PC-3 (cell line): Measurements from ENCODE around the gene WDR6. TPM values are rescaled to one million over a fixed set of nuclear protein-coding genes. Genes with fewer than 3 reads are reported as not detected.

Experiments
- ATAC-seq: fragments of 200-7000 bp; cut with Tn5 transposase; 2 replicates; pipeline ENCODE4 v1.9.1; 2020; ENCODE audit warnings: mild to moderate bottlenecking, moderate library complexity
- BruUV-seq: library from RNA; stranded (reverse); fragments of 400-500 nt; replicated peaks from 2 replicates; lab custom pipeline; 2021; lab: Mats Ljungman, UMichigan
- CTCF ChIA-PET: fragments of 300-600 bp; sonication (Branson Sonifier 250); formaldehyde crosslinking; loops from one replicate; lab custom pipeline; 2022; ENCODE audit warnings: antibody characterized with exemption; lab: Charles Lee
- POLR2A ChIA-PET: fragments of 300-600 bp; sonication (Branson Sonifier 250); formaldehyde crosslinking; loops from one replicate; lab custom pipeline; 2022; ENCODE audit warnings: antibody characterized with exemption; ENCODE audit not compliant: unreplicated experiment; lab: Charles Lee
- DNase-seq: peaks from one replicate; pipeline ENCODE4 v3.0.0-alpha.2; 2015
- H2AFZ ChIP-seq: fragments of 300-600 bp; sonication (generic); 2 replicates; pipeline ENCODE4 v1.6.0; 2016; ENCODE audit warnings: antibody characterized with exemption, low read length
- H3F3A ChIP-seq: fragments of 300-600 bp; sonication (generic); one replicate; pipeline ENCODE4 v1.6.0; 2017; ENCODE audit warnings: antibody characterized with exemption, low read length, control low read depth, mild to moderate bottlenecking; ENCODE audit not compliant: unreplicated experiment
- H3K27ac ChIP-seq: fragments of 300-600 bp; sonication (generic); 2 replicates; pipeline ENCODE4 v1.5.1; 2016; ENCODE audit warnings: mild to moderate bottlenecking, low read length
- H3K27me3 ChIP-seq: fragments of 300-600 bp; sonication (generic); 2 replicates; pipeline ENCODE4 v1.6.1; 2016; ENCODE audit warnings: low read length, mixed read lengths
- H3K36me3 ChIP-seq: fragments of 300-600 bp; sonication (generic); 2 replicates; pipeline ENCODE4 v1.6.1; 2016; ENCODE audit warnings: low read depth, mixed run types, low read length, mixed read lengths
- H3K4me1 ChIP-seq: fragments of 300-600 bp; sonication (generic); 2 replicates; pipeline ENCODE4 v1.5.1; 2016; ENCODE audit warnings: low read length; ENCODE audit not compliant: insufficient read depth
- H3K4me2 ChIP-seq: fragments of 300-600 bp; sonication (generic); 2 replicates; pipeline ENCODE4 v1.6.0; 2016; ENCODE audit warnings: low read length
- H3K4me3 ChIP-seq: fragments of 300-600 bp; sonication (generic); 2 replicates; pipeline ENCODE4 v1.5.1; 2016; ENCODE audit warnings: mild to moderate bottlenecking, low read length, mixed read lengths
- H3K79me2 ChIP-seq: fragments of 300-600 bp; sonication (generic); 2 replicates; pipeline ENCODE4 v1.6.1; 2017; ENCODE audit warnings: low read length, mixed read lengths
- H3K9ac ChIP-seq: fragments of 300-600 bp; sonication (generic); 2 replicates; pipeline ENCODE4 v1.6.0; 2016; ENCODE audit warnings: mild to moderate bottlenecking, low read length
- H3K9me2 ChIP-seq: fragments of 300-600 bp; sonication (generic); replicated peaks from 2 replicates; pipeline ENCODE4 v1.6.1; 2016; ENCODE audit warnings: mixed run types, low read length, mixed read lengths
- H3K9me3 ChIP-seq: fragments of 300-600 bp; sonication (generic); 2 replicates; pipeline ENCODE4 v1.6.1; 2016; ENCODE audit warnings: low read length, mixed read lengths
- H4K20me1 ChIP-seq: fragments of 300-600 bp; sonication (generic); 2 replicates; pipeline ENCODE4 v1.6.1; 2016; ENCODE audit warnings: low read length, mixed read lengths
- EZH2 ChIP-seq: fragments of 300-600 bp; sonication (generic); IDR thresholded peaks from one replicate; pipeline ENCODE4 v1.6.1; 2017; ENCODE audit warnings: antibody characterized with exemption, mild to moderate bottlenecking, low read length; ENCODE audit not compliant: unreplicated experiment
- EZH2phosphoT487 ChIP-seq: fragments of 300-600 bp; sonication (generic); IDR thresholded peaks from 2 replicates; pipeline ENCODE4 v1.6.1; 2018; ENCODE audit warnings: mild to moderate bottlenecking, antibody characterized with exemption, low read length, borderline replicate concordance
- intact Hi-C: fragments of 100-400 bp; cut with micrococcal nuclease; formaldehyde crosslinking; loops from 2 replicates; pipeline ENCODE4 v1.9.0; 2023
- total RNA-seq: library from RNA; depleted of rRNA; stranded (reverse); fragments of >200 nt; gene quantifications from 2 replicates; pipeline ENCODE4 v1.2.3, GENCODE V29; 2014
- TF ChIP-seq, protein P1 (sequence below): fragments of 300-600 bp; sonication (generic); conservative IDR thresholded peaks from 2 replicates; pipeline ENCODE4 v1.5.1; 2017; ENCODE audit warnings: antibody characterized with exemption, low read depth, mild to moderate bottlenecking, low read length

The WDR6 gene
- total RNA-seq, 1 experiment from 2014 or later, result 92.7 TPM

DNA sequence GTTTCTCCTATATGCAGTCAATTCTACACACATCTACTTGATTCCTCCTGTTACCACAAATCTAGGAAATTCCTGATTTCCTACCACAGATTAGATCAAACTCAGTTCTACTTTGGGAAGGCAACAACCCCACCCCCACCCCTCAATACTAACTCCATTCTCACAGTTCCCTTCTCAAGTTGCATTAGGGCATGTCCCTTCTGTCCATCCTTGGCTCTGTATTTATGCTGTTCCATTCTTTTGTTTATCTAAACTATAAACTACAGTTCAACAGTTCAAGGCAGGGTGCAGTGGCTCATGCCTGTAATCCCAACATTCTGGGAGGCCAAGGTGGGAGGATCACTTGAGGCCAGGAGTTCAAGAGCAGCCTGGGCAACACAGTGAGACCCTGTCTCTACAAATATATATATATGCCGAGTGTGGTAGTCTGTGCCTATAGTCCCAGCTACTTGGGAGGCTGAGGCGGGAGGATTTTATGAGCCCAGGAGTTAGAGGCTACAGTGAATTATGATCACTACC, 47.2 kb downstream of the WDR6 start:
- DNase-seq, result no peak
- peaks cover 20% of the 10 kb centered on the region for H3K79me2 ChIP-seq
- ChIA-PET POLR2A (no interaction called here), CTCF (no interaction called here)
- H3F3A ChIP-seq, result no peaks in the 10 kb centered on the region
- intact Hi-C loops, result no loop called here
- no peaks in the 10 kb centered on the region for H3K27me3 ChIP-seq
- no TSS peak for BruUV-seq
- no peak overlapping the region for H2AFZ ChIP-seq
- H3K27ac ChIP-seq, result no peak overlapping the region
- no peaks in the 10 kb centered on the region for H3K4me1 ChIP-seq
- no peaks in the 10 kb centered on the region for H3K9me2 ChIP-seq
- ATAC-seq, result no peak
- no peak overlapping the region for H3K4me3 ChIP-seq
- no peaks in the 10 kb centered on the region for H3K9me3 ChIP-seq
- H3K9ac ChIP-seq, result no peak overlapping the region
- H3K36me3 ChIP-seq, result peaks cover 48% of the 10 kb centered on the region
- H3K4me2 ChIP-seq, result no peak overlapping the region
- TF ChIP-seq EZH2, result no peak
- TF ChIP-seq, protein P1, sequence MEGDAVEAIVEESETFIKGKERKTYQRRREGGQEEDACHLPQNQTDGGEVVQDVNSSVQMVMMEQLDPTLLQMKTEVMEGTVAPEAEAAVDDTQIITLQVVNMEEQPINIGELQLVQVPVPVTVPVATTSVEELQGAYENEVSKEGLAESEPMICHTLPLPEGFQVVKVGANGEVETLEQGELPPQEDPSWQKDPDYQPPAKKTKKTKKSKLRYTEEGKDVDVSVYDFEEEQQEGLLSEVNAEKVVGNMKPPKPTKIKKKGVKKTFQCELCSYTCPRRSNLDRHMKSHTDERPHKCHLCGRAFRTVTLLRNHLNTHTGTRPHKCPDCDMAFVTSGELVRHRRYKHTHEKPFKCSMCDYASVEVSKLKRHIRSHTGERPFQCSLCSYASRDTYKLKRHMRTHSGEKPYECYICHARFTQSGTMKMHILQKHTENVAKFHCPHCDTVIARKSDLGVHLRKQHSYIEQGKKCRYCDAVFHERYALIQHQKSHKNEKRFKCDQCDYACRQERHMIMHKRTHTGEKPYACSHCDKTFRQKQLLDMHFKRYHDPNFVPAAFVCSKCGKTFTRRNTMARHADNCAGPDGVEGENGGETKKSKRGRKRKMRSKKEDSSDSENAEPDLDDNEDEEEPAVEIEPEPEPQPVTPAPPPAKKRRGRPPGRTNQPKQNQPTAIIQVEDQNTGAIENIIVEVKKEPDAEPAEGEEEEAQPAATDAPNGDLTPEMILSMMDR, result no peak
- no peak for TF ChIP-seq EZH2phosphoT487
- H4K20me1 ChIP-seq, result no peaks in the 10 kb centered on the region

DNA sequence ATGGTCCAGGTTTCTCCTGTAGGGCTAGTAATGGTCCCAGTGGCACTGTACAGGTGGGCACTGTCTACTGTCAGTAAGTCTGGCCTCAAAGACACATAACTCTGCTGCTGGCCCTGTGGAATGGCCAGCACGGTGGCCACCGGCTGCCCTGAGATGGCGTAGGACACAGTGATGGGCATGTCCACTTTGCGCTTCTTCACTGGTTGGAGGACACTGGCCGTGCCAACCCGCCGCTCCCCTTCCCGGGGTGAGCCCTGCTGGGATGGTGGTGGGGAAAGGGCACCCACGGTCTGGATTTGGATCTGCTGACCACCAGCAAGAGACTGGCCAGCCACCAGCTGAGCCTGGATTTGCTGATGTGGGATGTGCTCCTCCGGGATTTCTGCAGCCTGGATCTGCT, 50.1 kb downstream of the WDR6 start:
- Histone ChIP-seq H3K79me2 (peaks cover 15% of the 10 kb centered on the region; the same call in 1 of the 2 replicates), H3K4me2 (no peak overlapping the region), H3K9me2 (no peaks in the 10 kb centered on the region), H4K20me1 (no peaks in the 10 kb centered on the region), H3K9me3 (no peaks in the 10 kb centered on the region), H3K27ac (no peak overlapping the region), H3K27me3 (no peaks in the 10 kb centered on the region), H3F3A (no peaks in the 10 kb centered on the region), H3K4me3 (no peak overlapping the region), H3K9ac (no peak overlapping the region), H3K4me1 (no peaks in the 10 kb centered on the region), H2AFZ (no peak overlapping the region), H3K36me3 (peaks cover 46% of the 10 kb centered on the region)
- no peak for ATAC-seq
- no TSS peak for BruUV-seq
- intact Hi-C loops, result no loop called here
- no peak for DNase-seq
- ChIA-PET CTCF (no interaction called here), POLR2A (no interaction called here)
- TF ChIP-seq EZH2phosphoT487 (no peak), EZH2 (no peak)
- TF ChIP-seq, protein P1, result no peak

DNA sequence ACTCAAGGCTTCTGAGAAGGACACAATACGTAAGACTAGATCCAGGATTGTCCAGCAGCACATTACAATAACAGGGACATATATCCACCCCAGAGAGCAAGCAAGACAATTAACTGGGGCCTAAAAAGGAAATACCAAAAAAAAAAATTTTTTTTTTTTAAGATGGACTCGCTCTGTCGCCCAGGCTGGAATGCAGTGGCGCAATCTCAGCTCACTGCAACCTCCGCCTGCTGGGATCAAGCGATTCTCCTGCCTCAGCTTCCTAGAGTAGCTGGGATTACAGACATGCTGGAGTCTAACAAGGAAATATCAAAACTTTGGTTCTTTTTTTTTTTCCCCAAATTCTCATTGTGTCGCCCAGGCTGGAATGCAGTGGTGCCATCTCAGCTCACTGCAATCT, 50.8 kb downstream of the WDR6 start:
- CTCF ChIA-PET, result no interaction called here

More for the DNA sequence above, 50.8 kb downstream of the WDR6 start:
- POLR2A ChIA-PET, result interaction anchor here (0.6 kb wide), 1 partner anchor 18 kb away, joined by 4 read pairs; no protein-coding TSS in a partner anchor
- H3K36me3 ChIP-seq, result peaks cover 42% of the 10 kb centered on the region
- H3K9ac ChIP-seq, result no peak overlapping the region
- peaks cover 17% of the 10 kb centered on the region; the same call in 1 of the 2 replicates for H3K79me2 ChIP-seq
- no peaks in the 10 kb centered on the region for H4K20me1 ChIP-seq
- H3K4me3 ChIP-seq, result no peak overlapping the region
- H3K27me3 ChIP-seq, result no peaks in the 10 kb centered on the region
- no peaks in the 10 kb centered on the region for H3F3A ChIP-seq
- no peak for TF ChIP-seq EZH2phosphoT487
- TF ChIP-seq, protein P1, result no peak
- no peak for TF ChIP-seq EZH2
- H3K9me3 ChIP-seq, result no peaks in the 10 kb centered on the region
- no TSS peak for BruUV-seq
- intact Hi-C loops, result no loop called here
- no peak overlapping the region for H3K27ac ChIP-seq
- H2AFZ ChIP-seq, result no peak overlapping the region
- H3K9me2 ChIP-seq, result no peaks in the 10 kb centered on the region
- H3K4me1 ChIP-seq, result no peaks in the 10 kb centered on the region
- DNase-seq (no peak), ATAC-seq (no peak)
- no peak overlapping the region for H3K4me2 ChIP-seq
